ENCODE data around the gene CYLD. TPM values are rescaled to one million over a fixed set of nuclear protein-coding genes. Genes with fewer than 3 reads are reported as not detected.

Gene CYLD
- total and polyA plus RNA-seq, 4 donors = 15.3 to 90.5 (median 26.0) TPM

DNA sequence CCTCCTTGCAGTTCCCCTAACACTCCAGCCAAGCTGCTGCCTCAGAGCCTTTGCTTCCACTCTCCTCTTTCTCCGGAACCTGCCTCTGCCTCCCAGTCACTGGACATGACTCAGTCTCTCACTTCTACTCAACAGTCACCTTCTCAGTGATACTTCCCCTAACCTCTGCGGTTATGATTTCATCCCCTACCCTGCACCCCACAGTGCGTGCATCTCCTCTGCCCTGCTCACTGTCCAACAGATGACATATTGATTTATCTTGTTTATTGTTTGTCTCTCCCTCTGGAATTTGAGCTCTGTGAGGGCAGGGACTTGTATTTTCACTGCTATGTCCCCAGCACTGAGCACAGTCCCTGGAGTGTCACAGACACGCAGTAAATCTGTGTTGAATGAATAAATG, 100.7 kb downstream of the CYLD start:
- TF ChIP-seq, protein P1, sequence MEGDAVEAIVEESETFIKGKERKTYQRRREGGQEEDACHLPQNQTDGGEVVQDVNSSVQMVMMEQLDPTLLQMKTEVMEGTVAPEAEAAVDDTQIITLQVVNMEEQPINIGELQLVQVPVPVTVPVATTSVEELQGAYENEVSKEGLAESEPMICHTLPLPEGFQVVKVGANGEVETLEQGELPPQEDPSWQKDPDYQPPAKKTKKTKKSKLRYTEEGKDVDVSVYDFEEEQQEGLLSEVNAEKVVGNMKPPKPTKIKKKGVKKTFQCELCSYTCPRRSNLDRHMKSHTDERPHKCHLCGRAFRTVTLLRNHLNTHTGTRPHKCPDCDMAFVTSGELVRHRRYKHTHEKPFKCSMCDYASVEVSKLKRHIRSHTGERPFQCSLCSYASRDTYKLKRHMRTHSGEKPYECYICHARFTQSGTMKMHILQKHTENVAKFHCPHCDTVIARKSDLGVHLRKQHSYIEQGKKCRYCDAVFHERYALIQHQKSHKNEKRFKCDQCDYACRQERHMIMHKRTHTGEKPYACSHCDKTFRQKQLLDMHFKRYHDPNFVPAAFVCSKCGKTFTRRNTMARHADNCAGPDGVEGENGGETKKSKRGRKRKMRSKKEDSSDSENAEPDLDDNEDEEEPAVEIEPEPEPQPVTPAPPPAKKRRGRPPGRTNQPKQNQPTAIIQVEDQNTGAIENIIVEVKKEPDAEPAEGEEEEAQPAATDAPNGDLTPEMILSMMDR (IDR thresholded peaks at IDR 0.05; ENCODE audit: control extremely low read depth, extremely low read depth) = no peak
- no peak for DNase-seq
- ATAC-seq (ENCODE audit: insufficient read depth, low FRiP score) = no peak
- H3K27me3 ChIP-seq (ENCODE audit: control insufficient read depth in 3 of 3, insufficient read depth in 3 of 3, low read length in 2 of 3) = peaks cover 0 to 43% (median 28%) of the 10 kb centered on the region in 3 donors
- 69 to 75% methylated on average over 4 of the region's 4 CpGs for WGBS, 2 donors
- no peaks in the 10 kb centered on the region for H3K36me3 ChIP-seq (ENCODE audit: control insufficient read depth in 4 of 4, insufficient read depth in 4 of 4, low read length in 4 of 4)
- no peak overlapping the region for H3K27ac ChIP-seq (ENCODE audit: low read depth in 1 of 2, low read length in 1 of 2)
- H3K4me1 ChIP-seq (ENCODE audit: control insufficient read depth in 5 of 5, insufficient read depth in 5 of 5, low read length in 5 of 5) = peaks cover 0 to 4% (median 0%) of the 10 kb centered on the region in 5 donors
- peaks cover 0 to 3% (median 0%) of the 10 kb centered on the region in 4 donors for H3K9me3 ChIP-seq (ENCODE audit: control insufficient read depth in 4 of 4, insufficient read depth in 3 of 4, low read length in 3 of 4)
- no peak overlapping the region for H3K4me3 ChIP-seq
- H3K9ac ChIP-seq (ENCODE audit: insufficient read depth in 1 of 2, low read length in 2 of 2) = no peak overlapping the region

DNA sequence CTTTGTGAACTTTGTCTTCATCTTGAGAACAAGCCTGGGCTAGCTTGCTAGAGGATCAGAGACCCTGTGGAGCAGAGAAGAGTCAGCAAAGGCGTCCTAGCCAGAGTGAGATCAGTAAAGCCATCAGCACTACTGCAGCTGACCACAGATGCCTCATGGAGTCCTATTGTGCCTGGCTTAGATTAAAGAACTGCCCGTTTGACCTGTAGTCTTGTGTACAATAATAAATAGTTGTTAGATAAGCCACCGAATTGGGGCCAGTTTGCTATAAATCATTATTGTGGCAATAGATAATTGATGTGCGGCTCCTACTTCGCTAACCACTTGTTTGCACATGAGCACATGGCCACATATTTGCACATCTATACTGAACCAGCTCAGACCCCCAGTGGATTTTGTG, 103.0 kb downstream of the CYLD start:
- TF ChIP-seq, protein P1 (IDR thresholded peaks at IDR 0.05; ENCODE audit: control extremely low read depth, extremely low read depth) = no peak
- DNase-seq (no peak), ATAC-seq (ENCODE audit: insufficient read depth, low FRiP score) (no peak)
- WGBS, 2 donors = 48 to 74% methylated on average over 5 of the region's 5 CpGs
- Histone ChIP-seq H3K27me3 (ENCODE audit: control insufficient read depth in 3 of 3, insufficient read depth in 3 of 3, low read length in 2 of 3) (peaks cover 0 to 41% (median 25%) of the 10 kb centered on the region in 3 donors), H3K27ac (ENCODE audit: low read depth in 1 of 2, low read length in 1 of 2) (no peak overlapping the region), H3K4me3 (no peak overlapping the region), H3K36me3 (ENCODE audit: control insufficient read depth in 4 of 4, insufficient read depth in 4 of 4, low read length in 4 of 4) (no peaks in the 10 kb centered on the region), H3K4me1 (ENCODE audit: control insufficient read depth in 5 of 5, insufficient read depth in 5 of 5, low read length in 5 of 5) (peaks cover 0 to 4% (median 0%) of the 10 kb centered on the region in 5 donors), H3K9me3 (ENCODE audit: control insufficient read depth in 4 of 4, insufficient read depth in 3 of 4, low read length in 3 of 4) (peaks cover 0 to 6% (median 0%) of the 10 kb centered on the region in 4 donors), H3K9ac (ENCODE audit: insufficient read depth in 1 of 2, low read length in 2 of 2) (no peak overlapping the region)

DNA sequence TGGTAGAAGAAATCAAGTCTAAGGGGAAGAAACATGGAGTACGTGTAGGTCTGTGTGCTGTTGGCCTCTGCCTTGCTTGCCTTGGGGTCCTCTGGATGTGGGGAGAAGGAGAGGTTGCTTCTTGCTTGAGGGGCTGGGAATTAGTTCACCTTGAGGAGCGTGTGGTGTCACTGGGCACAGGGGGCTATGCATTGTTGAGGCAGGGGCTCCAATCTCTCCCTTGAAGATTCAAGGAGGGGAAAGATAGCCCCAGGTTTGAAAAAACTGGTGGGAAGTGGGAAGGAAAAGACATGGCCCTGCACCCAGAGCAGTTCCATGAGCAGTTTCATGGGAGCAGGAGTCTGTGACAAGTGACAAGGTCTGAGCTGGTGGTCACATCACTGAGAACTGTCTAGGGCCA, 103.4 kb downstream of the CYLD start:
- Histone ChIP-seq H3K27me3 (ENCODE audit: control insufficient read depth in 3 of 3, insufficient read depth in 3 of 3, low read length in 2 of 3) (peaks cover 0 to 37% (median 21%) of the 10 kb centered on the region in 3 donors), H3K36me3 (ENCODE audit: control insufficient read depth in 4 of 4, insufficient read depth in 4 of 4, low read length in 4 of 4) (no peaks in the 10 kb centered on the region), H3K9me3 (ENCODE audit: control insufficient read depth in 4 of 4, insufficient read depth in 3 of 4, low read length in 3 of 4) (peaks cover 0 to 6% (median 0%) of the 10 kb centered on the region in 4 donors), H3K4me3 (no peak overlapping the region), H3K9ac (ENCODE audit: insufficient read depth in 1 of 2, low read length in 2 of 2) (no peak overlapping the region), H3K4me1 (ENCODE audit: control insufficient read depth in 5 of 5, insufficient read depth in 5 of 5, low read length in 5 of 5) (peaks cover 0 to 4% (median 0%) of the 10 kb centered on the region in 5 donors), H3K27ac (ENCODE audit: low read depth in 1 of 2, low read length in 1 of 2) (no peak overlapping the region)
- DNase-seq (no peak), ATAC-seq (ENCODE audit: insufficient read depth, low FRiP score) (no peak)
- TF ChIP-seq, protein P1 (IDR thresholded peaks at IDR 0.05; ENCODE audit: control extremely low read depth, extremely low read depth) = no peak
- WGBS, 2 donors = 86 to 92% methylated on average over 2 of the region's 2 CpGs

DNA sequence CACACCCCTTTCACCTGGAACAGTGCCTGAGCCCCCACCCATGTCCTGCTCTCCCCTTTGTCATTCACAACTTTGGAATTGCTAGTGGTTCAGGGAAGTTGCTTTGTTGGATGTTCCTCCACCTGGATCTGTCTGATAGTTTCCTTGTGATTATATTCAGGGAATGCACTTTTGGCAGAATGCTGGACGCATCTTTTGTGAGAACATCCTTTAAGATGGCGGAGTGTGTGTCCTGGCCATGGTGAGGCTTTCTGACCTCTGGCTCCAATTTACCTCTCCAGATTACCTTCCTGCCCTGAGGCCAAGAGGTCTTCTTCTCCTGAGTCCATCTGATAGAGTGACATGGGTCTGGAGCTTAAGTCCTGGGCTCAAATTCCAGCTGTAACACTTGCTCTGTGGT, 104.6 kb downstream of the CYLD start:
- peaks cover 0 to 27% (median 9%) of the 10 kb centered on the region in 3 donors for H3K27me3 ChIP-seq (ENCODE audit: control insufficient read depth in 3 of 3, insufficient read depth in 3 of 3, low read length in 2 of 3)
- peaks cover 0 to 4% (median 0%) of the 10 kb centered on the region in 5 donors for H3K4me1 ChIP-seq (ENCODE audit: control insufficient read depth in 5 of 5, insufficient read depth in 5 of 5, low read length in 5 of 5)
- 96% methylated on average over 2 of the region's 2 CpGs for whole genome bisulfite sequencing, 2 donors
- H3K27ac ChIP-seq (ENCODE audit: low read depth in 1 of 2, low read length in 1 of 2) = no peak overlapping the region
- H3K9ac ChIP-seq (ENCODE audit: insufficient read depth in 1 of 2, low read length in 2 of 2) = no peak overlapping the region
- H3K4me3 ChIP-seq = no peak overlapping the region
- no peak for ATAC-seq (ENCODE audit: insufficient read depth, low FRiP score)
- H3K36me3 ChIP-seq (ENCODE audit: control insufficient read depth in 4 of 4, insufficient read depth in 4 of 4, low read length in 4 of 4) = no peaks in the 10 kb centered on the region
- TF ChIP-seq, protein P1 (IDR thresholded peaks at IDR 0.05; ENCODE audit: control extremely low read depth, extremely low read depth) = no peak
- H3K9me3 ChIP-seq (ENCODE audit: control insufficient read depth in 4 of 4, insufficient read depth in 3 of 4, low read length in 3 of 4) = peaks cover 0 to 6% (median 0%) of the 10 kb centered on the region in 4 donors
- no peak for DNase-seq

Data from lung (tissue), 12 donors.